ENCODE results near the gene ERBIN. TPM values are rescaled to one million over a fixed set of nuclear protein-coding genes. Genes with fewer than 3 reads are reported as not detected.

ERBIN gene
- total RNA-seq, 1 experiment from 2014 or later, result 98.4 TPM

- no peak for TF ChIP-seq CTCF (IDR thresholded peaks at IDR 0.05; ENCODE audit: unreplicated experiment)
- Mint-ChIP-seq H3K27me3 (ENCODE audit: unreplicated experiment) (no peaks in the 10 kb centered on the region), H3K4me1 (ENCODE audit: low read depth, unreplicated experiment) (no peaks in the 10 kb centered on the region), H3K9me3 (ENCODE audit: low read depth, unreplicated experiment) (no peaks in the 10 kb centered on the region), H3K27ac (ENCODE audit: unreplicated experiment) (no peak overlapping the region), H3K36me3 (ENCODE audit: insufficient read depth, unreplicated experiment) (peaks cover 16% of the 10 kb centered on the region), H3K4me3 (ENCODE audit: low read depth, unreplicated experiment) (no peak overlapping the region)
- CTCF ChIA-PET, result no interaction called here
- intact Hi-C loops (cut with micrococcal nuclease; ENCODE audit: unreplicated experiment), result no loop called here
- no peak for DNase-seq
- BruUV-seq (replicated peaks), result no TSS peak
Observed at GRCh38 chr5:66015196-66015960, 89.0 kb downstream of the ERBIN start.

- CTCF ChIA-PET, result interaction anchor here (0.6 to 1.2 kb wide), 2 partner anchors 95 to 519 kb away, joined by 3 to 4 read pairs; partner anchors contain the start of gene ERBIN
- TF ChIP-seq CTCF (IDR thresholded peaks at IDR 0.05; ENCODE audit: unreplicated experiment), result no peak
Observed at GRCh38 chr5:66021585-66021984, 95.2 kb downstream of the ERBIN start.

GRCh38 chr5:66039296-66039695 lies 112.9 kb downstream of the ERBIN start:
- intact Hi-C loops (cut with micrococcal nuclease; ENCODE audit: unreplicated experiment), result no loop called here
- H3K36me3 Mint-ChIP-seq (ENCODE audit: insufficient read depth, unreplicated experiment), result peaks cover 18% of the 10 kb centered on the region

More at GRCh38 chr5:66021585-66021984, 95.2 kb downstream of the ERBIN start:
- no peak overlapping the region for H3K27ac Mint-ChIP-seq (ENCODE audit: unreplicated experiment)
- BruUV-seq (replicated peaks), result no TSS peak
- no peaks in the 10 kb centered on the region for H3K27me3 Mint-ChIP-seq (ENCODE audit: unreplicated experiment)
- H3K4me1 Mint-ChIP-seq (ENCODE audit: low read depth, unreplicated experiment), result no peaks in the 10 kb centered on the region
- no peak for DNase-seq
- no peak overlapping the region for H3K4me3 Mint-ChIP-seq (ENCODE audit: low read depth, unreplicated experiment)
- H3K9me3 Mint-ChIP-seq (ENCODE audit: low read depth, unreplicated experiment), result no peaks in the 10 kb centered on the region
- H3K36me3 Mint-ChIP-seq (ENCODE audit: insufficient read depth, unreplicated experiment), result peaks cover 10% of the 10 kb centered on the region
- intact Hi-C loops (cut with micrococcal nuclease; ENCODE audit: unreplicated experiment), result no loop called here

GRCh38 chr5:66039701-66040100 lies 113.3 kb downstream of the ERBIN start:
- CTCF ChIA-PET, result no interaction called here
- intact Hi-C loops (cut with micrococcal nuclease; ENCODE audit: unreplicated experiment), result no loop called here
- no peak for TF ChIP-seq CTCF (IDR thresholded peaks at IDR 0.05; ENCODE audit: unreplicated experiment)
- Mint-ChIP-seq H3K4me3 (ENCODE audit: low read depth, unreplicated experiment) (no peak overlapping the region), H3K9me3 (ENCODE audit: low read depth, unreplicated experiment) (no peaks in the 10 kb centered on the region), H3K4me1 (ENCODE audit: low read depth, unreplicated experiment) (peaks cover 20% of the 10 kb centered on the region), H3K27me3 (ENCODE audit: unreplicated experiment) (no peaks in the 10 kb centered on the region), H3K27ac (ENCODE audit: unreplicated experiment) (no peak overlapping the region), H3K36me3 (ENCODE audit: insufficient read depth, unreplicated experiment) (peaks cover 22% of the 10 kb centered on the region)
- no peak for DNase-seq
- no TSS peak for BruUV-seq (replicated peaks)

More at GRCh38 chr5:66039296-66039695, 112.9 kb downstream of the ERBIN start:
- no TSS peak for BruUV-seq (replicated peaks)
- Mint-ChIP-seq H3K4me1 (ENCODE audit: low read depth, unreplicated experiment) (peaks cover 20% of the 10 kb centered on the region), H3K9me3 (ENCODE audit: low read depth, unreplicated experiment) (no peaks in the 10 kb centered on the region), H3K4me3 (ENCODE audit: low read depth, unreplicated experiment) (no peak overlapping the region), H3K27me3 (ENCODE audit: unreplicated experiment) (no peaks in the 10 kb centered on the region), H3K27ac (ENCODE audit: unreplicated experiment) (no peak overlapping the region)
- CTCF ChIA-PET, result interaction anchor here (0.5 kb wide), 1 partner anchor 674 kb away, joined by 3 read pairs; no protein-coding TSS in a partner anchor
- no peak for TF ChIP-seq CTCF (IDR thresholded peaks at IDR 0.05; ENCODE audit: unreplicated experiment)
- no peak for DNase-seq
